ENCODE results near the gene RASD1.

Gene RASD1

DNA sequence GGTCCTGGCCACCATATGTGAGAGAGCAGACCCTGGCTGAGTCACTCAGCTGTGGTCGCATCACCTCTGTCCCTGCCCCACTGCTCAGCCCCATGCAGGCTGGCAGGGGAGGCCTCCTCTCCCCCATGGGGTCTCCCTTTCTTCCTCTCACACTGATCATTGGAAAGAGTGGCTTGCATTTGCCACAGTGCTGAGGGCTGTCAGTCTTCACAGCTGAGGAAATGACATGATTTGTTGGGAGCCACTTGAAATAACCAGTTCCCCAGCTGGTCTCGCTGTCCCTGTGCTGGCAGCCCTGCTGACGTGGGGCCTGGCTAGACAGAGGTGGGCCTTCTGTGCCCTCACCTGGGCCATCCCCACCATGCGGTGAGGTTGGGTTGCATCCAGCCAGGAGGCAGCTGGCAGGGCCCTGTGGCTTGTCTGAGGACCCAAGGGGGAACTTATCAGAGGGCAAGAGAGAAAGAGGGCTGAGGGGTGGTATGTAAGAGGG, 49.5 kb downstream of the RASD1 start:
- Histone ChIP-seq H3K4me3 (replicated peaks; ENCODE audit: insufficient read depth, low read length) (no peak overlapping the region), H3K27ac (replicated peaks) (no peak overlapping the region), H3K27me3 (ENCODE audit: insufficient read depth, poor library complexity, severe bottlenecking) (no peaks in the 10 kb centered on the region)
- no peak for DNase-seq (ENCODE audit: low read depth in 1 of 2, low spot score in 1 of 2)
- TF ChIP-seq, protein P1, sequence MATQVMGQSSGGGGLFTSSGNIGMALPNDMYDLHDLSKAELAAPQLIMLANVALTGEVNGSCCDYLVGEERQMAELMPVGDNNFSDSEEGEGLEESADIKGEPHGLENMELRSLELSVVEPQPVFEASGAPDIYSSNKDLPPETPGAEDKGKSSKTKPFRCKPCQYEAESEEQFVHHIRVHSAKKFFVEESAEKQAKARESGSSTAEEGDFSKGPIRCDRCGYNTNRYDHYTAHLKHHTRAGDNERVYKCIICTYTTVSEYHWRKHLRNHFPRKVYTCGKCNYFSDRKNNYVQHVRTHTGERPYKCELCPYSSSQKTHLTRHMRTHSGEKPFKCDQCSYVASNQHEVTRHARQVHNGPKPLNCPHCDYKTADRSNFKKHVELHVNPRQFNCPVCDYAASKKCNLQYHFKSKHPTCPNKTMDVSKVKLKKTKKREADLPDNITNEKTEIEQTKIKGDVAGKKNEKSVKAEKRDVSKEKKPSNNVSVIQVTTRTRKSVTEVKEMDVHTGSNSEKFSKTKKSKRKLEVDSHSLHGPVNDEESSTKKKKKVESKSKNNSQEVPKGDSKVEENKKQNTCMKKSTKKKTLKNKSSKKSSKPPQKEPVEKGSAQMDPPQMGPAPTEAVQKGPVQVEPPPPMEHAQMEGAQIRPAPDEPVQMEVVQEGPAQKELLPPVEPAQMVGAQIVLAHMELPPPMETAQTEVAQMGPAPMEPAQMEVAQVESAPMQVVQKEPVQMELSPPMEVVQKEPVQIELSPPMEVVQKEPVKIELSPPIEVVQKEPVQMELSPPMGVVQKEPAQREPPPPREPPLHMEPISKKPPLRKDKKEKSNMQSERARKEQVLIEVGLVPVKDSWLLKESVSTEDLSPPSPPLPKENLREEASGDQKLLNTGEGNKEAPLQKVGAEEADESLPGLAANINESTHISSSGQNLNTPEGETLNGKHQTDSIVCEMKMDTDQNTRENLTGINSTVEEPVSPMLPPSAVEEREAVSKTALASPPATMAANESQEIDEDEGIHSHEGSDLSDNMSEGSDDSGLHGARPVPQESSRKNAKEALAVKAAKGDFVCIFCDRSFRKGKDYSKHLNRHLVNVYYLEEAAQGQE (IDR thresholded peaks at IDR 0.05; ENCODE audit: insufficient replicate concordance, low read depth): no peak
- TF ChIP-seq POLR2AphosphoS5 (IDR thresholded peaks at IDR 0.05; ENCODE audit: low read depth) (no peak), GABPA (IDR thresholded peaks at IDR 0.05; ENCODE audit: low read depth) (no peak), SPI1 (IDR thresholded peaks at IDR 0.05; ENCODE audit: borderline replicate concordance, low read depth) (no peak)
- TF ChIP-seq, protein P2, sequence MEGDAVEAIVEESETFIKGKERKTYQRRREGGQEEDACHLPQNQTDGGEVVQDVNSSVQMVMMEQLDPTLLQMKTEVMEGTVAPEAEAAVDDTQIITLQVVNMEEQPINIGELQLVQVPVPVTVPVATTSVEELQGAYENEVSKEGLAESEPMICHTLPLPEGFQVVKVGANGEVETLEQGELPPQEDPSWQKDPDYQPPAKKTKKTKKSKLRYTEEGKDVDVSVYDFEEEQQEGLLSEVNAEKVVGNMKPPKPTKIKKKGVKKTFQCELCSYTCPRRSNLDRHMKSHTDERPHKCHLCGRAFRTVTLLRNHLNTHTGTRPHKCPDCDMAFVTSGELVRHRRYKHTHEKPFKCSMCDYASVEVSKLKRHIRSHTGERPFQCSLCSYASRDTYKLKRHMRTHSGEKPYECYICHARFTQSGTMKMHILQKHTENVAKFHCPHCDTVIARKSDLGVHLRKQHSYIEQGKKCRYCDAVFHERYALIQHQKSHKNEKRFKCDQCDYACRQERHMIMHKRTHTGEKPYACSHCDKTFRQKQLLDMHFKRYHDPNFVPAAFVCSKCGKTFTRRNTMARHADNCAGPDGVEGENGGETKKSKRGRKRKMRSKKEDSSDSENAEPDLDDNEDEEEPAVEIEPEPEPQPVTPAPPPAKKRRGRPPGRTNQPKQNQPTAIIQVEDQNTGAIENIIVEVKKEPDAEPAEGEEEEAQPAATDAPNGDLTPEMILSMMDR (IDR thresholded peaks at IDR 0.05; ENCODE audit: insufficient read depth, low read length): no peak

DNA sequence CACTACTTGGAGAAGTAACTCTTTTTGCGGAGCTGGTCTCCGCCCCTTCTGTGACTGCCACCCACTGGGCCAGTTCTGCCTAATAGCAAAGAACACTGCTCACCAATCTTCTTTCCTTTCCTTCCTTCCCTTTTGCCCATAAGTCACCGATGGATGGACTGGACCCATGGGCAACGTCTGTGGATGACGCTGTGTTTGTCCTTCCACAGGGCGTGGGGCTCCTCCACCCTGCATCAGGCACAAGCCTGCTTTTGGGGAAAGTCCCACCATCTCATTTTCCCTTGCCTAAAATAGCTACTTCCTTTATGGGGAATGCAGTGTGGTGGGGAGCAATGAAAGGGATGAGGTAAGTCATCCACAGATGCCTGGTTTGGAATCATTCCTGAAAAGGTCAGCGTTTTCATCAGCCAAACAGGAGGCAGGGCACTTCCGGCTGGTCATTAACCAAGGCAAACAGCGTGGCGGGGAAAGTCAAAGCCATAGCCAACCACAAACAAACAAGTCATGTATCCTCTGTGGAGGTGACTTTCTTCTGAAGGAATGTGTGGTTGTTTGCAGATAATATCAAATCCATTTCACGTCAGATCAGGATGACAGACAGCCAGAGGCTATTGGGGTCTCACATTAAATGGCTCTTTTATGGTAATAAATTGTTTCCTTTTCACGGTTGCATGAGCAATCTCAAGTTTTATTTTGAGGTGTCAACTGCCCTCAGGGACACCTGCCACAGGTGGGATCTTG, 50.1 kb downstream of the RASD1 start:
- TF ChIP-seq, protein P1 (IDR thresholded peaks at IDR 0.05; ENCODE audit: insufficient replicate concordance, low read depth): no peak
- TF ChIP-seq SPI1 (IDR thresholded peaks at IDR 0.05; ENCODE audit: borderline replicate concordance, low read depth): no peak
- TF ChIP-seq POLR2AphosphoS5 (IDR thresholded peaks at IDR 0.05; ENCODE audit: low read depth): no peak
- TF ChIP-seq, protein P2 (IDR thresholded peaks at IDR 0.05; ENCODE audit: insufficient read depth, low read length): no peak
- no peak for TF ChIP-seq GABPA (IDR thresholded peaks at IDR 0.05; ENCODE audit: low read depth)
- DNase-seq (ENCODE audit: low read depth in 1 of 2, low spot score in 1 of 2): no peak
- Histone ChIP-seq H3K4me3 (replicated peaks; ENCODE audit: insufficient read depth, low read length) (no peak overlapping the region), H3K27me3 (ENCODE audit: insufficient read depth, poor library complexity, severe bottlenecking) (no peaks in the 10 kb centered on the region), H3K27ac (replicated peaks) (no peak overlapping the region)

DNA sequence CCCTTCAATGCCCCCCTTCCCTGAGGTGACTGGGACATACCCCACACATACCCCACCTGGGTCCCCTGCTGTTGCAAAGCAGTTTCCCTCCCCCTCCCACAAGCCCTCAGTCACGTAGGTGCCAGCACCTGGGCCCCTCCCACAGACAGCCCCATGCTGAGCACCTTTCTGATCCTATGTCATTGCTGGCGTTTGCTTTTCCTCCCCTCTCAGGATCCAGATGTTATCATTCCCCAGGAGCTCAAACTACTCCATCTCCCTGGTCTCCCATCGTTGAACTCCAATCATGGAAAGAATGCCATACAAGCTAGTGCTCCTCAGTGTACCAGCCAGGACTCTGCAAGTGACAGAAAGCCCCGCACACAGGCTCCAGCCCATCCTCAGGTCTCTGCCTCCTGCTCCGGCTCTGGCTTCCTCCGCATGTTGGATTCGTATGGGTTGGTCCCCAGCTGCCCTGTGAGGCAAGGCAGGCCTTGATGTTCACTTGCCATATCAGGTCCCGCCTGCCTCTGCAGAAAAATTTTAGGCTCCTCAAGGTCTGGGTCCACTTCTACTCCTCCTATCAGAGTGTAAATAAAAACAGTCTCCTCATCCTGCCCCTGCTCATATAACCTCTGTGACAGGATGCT, 50.8 kb downstream of the RASD1 start:
- TF ChIP-seq SPI1 (IDR thresholded peaks at IDR 0.05; ENCODE audit: borderline replicate concordance, low read depth): no peak
- no peak for TF ChIP-seq GABPA (IDR thresholded peaks at IDR 0.05; ENCODE audit: low read depth)
- TF ChIP-seq, protein P1 (IDR thresholded peaks at IDR 0.05; ENCODE audit: insufficient replicate concordance, low read depth): no peak
- no peak for TF ChIP-seq POLR2AphosphoS5 (IDR thresholded peaks at IDR 0.05; ENCODE audit: low read depth)
- TF ChIP-seq, protein P2 (IDR thresholded peaks at IDR 0.05; ENCODE audit: insufficient read depth, low read length): no peak
- no peak for DNase-seq (ENCODE audit: low read depth in 1 of 2, low spot score in 1 of 2)
- Histone ChIP-seq H3K27ac (replicated peaks) (no peak overlapping the region), H3K4me3 (replicated peaks; ENCODE audit: insufficient read depth, low read length) (no peak overlapping the region), H3K27me3 (ENCODE audit: insufficient read depth, poor library complexity, severe bottlenecking) (no peaks in the 10 kb centered on the region)

All from HL-60 (cell line).